COLO668 (cell line): ENCODE data around the gene SYN1.
A peak's percentile ranks its signal among the peaks of the same experiment; 100 is the strongest.
"Not testable (repeated sequence)": the region's sequence is repeated elsewhere in the genome, so short reads cannot be mapped to it uniquely, and the experiment has no call there.

Experiments
- DNase-seq: peaks from one replicate; lab custom pipeline; 2025; ENCODE audit not compliant: unreplicated experiment; lab: John Stamatoyannopoulos, UW

The SYN1 gene

DNA sequence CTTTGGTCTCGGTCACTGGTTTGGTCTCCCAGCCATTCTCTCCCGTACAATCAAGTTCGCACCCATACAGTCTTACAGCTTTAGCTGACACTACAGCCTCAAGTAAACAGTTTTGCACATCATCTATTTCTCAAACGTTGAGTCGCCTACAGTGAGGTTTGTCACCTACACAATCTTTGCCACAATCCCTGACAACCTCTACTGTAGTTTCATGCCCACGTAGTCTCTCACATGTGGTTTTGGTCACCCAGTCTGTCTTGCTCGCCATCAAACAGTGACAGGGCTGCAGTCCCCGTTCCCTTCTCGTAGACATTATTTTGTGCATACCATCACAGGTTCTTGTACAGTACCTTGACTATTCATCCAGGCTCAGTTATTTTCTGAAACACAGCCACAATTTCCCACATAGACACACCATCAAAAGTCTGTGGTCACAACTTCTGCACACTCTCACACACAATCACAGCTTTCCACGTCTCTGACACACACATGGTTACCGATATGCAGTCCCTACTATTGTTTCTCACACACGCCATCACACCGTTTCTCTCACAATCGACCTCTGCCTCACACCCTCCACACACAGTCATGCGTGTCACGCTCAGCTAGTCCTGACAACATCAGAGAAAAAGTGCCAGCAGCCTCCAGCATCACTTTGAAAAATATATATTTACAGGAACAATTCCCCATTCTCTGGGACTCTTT lies 15.4 kb upstream of the SYN1 start:
- no peak for DNase-seq

DNA sequence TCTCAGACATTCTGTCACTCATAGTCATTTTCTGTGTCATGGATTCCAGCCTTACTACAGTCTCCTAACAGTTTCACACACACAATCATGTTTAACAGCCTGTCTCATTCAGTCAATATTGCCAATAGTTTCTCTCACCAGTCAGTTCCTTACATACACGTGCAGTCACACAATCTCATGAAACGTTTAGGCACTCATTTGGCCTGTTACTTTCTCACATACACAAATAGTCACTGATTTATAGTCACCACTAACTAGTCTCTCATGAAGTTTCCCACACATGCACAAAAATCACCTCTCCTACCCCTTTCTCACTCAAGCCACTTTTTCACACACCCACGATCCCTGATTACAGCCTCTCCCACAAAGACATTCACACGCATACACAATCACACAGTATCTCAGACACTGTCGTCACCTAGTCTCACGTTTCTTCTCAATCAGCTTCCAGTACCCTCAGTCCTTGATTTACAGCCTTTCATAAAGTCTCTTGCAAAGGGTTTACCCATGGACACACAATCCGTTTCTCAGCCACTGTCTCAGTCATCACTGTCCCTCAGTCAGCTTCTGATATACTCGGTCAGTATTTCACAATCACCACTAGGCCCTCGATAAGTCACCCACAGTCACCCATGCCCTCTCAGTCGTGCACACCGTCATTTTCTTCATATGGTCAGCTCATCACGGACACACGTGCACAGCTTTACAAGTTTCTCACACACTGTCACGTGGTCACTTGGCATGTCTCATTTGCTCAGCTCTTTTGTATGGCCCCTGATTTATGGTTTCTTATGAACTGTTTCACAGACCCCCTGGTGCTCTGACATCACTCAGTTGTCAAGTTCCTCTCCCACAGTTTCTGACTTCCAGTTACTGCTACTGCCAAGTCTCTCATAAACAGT lies 14.3 kb upstream of the SYN1 start:
- DNase-seq: no peak

DNA sequence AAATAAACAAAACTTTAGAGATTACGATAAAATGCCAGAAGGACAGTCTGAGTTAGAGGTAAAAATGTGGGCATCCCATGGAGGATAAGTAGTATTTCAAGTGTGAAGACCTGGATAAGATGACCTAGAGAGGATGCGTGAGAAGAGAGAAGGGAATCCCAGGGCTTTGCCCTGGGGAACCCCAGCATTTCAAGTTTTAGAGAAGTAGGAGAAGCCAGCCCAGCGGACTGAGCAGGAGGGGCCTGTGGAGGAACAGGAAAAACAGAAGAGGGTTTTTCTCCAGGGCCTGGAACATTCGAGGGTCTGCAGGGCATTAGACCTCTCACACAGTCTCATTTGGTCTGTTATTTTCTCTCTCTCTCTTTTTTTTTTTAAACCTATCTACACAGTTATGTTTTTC lies 13.0 kb upstream of the SYN1 start:
- no peak for DNase-seq

DNA sequence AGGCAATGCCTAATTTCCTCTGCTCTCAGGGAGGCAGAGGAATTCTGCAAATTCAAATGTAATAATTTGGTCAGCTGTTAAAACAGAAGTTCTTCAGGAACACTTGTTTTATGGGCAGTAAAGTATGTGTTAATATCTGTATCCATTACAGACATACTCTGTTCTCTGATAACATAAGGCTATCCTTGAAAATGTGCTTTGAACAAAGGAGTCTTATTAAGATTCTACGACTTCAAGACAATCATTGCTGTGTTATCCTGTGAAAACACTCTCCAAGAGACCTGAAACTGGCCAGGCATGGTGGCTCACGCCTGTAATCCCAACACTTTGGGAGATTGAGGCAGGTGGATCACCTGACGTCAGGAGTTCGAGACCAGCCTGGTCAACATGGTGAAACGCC lies 12.0 kb upstream of the SYN1 start:
- DNase-seq: no peak

DNA sequence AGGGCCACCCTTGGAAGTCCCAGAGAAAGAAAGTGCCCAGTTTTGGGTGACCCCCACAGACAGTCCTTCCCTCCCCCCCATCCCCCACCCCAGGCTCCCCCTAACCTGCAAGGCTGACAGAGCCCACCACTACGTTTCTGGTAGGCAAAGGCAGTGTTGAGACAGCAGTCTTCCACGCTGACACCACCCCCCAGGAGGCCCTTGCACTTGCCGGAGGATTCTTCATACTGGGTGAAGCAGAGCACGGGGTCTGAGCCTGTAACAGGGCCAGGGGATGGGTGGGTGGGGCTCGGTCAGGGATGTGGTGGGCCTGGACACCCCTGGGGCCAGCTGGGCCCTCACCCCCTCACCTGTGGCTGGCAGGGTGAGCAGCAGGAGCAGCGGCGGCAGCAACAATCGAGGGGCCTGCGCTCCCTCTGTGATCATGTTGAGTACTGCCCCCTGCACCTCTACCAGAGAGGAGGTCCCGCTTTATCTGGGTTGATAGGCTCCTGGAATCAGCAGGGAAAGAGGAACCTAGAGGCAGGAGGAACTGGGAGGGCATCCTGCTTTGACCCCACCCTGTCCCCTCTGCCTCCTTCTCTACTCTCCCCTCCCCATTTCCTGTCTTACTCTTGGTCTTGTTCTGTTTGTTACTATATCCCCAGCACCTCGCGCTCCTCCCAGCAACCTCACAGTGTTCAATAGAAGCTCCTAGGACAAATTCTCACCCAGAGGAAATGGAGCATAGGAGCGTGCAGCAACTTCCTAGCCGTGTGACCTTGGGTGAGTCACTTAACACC lies 10.0 kb upstream of the SYN1 start, which contains the start of gene CFP:
TSS of gene CFP (minus strand) at position 512 of the 782 bp plus-strand sequence. CDS start at position 426, 86 bp downstream.
- DNase-seq: no peak

DNA sequence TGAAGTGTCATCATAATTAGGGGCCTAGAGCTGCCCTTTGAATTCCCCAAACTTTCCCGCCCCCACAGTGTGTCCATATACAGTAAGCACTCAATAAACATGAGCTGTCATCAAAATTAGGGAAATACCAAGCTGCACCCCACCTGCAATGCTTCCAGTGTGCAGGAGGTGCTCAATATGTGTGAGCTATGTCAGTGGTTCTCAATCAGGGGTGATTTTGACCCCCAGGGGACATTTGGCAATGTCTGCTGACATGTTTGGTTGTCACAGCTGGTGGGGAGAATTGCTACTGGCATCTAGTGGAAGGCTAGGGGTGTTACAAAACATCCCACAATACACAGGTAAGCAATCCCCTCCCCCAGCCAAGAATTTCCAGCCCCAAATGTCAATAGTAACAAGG lies 9.3 kb upstream of the SYN1 start:
- no peak for DNase-seq

DNA sequence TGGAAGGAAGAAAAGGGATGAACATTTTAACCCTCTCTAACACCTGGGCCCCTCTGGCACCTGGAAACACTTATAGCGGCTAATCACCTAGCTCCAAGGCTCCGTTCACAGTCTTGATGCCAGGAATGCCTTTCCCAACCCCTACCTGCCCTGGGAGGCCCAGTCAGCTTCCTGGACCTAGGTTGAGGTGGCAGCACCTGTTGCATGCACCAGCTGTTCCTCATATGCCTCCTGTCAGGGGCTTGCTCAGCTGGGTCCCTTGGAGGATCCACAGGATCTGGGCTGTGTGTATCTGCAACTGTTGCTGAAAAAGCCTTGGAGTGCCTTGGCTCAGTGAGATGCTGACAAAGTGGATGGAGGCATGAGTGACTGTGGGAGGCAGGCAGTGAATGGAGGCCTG lies 5.7 kb upstream of the SYN1 start:
- DNase-seq: no peak

DNA sequence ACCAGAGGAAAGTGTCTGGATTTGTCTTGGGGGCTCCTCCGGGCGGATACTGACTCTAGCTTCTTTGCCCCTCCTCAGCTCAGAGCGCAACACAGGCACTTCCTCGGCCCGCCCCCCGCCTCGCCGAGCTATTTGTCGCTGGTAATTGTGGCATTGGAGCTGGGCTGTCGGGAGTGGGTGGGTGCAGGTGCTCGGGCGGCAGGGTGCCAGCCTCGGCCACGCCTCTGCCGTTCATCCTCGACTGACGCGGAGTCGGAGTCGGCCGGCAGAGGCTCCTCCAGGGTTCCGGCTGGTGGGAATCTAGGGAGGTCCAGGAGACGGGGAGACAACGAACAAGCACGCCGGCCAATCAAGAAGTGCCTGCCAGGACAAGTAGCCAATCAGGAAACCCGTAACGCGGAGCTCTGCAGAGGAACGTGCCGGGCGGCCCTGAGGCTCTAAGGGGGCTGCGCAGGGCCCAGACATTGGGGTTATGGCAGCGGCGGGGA lies 3.9 kb upstream of the SYN1 start:
- DNase-seq: peak; percentile 75

DNA sequence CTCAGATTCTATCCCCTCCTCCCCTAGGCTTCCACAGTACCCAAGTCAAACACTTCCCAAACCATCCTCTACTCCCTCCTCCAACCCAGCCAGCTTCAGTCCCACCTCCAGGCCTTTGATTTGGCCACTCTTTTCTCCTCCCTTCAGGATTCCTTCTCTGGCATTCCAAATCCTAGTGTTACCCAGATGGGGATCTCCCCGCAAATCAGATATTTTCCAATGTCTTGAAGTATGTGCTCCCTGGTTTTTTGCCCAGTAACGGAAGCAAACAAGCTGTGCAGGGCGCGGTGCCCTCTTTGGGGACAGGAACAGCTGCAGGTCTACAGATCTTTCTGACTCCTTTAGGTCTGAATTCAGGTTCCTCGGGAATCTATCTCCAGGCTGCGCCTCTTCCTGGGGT lies 2.2 kb upstream of the SYN1 start:
- no peak for DNase-seq

DNA sequence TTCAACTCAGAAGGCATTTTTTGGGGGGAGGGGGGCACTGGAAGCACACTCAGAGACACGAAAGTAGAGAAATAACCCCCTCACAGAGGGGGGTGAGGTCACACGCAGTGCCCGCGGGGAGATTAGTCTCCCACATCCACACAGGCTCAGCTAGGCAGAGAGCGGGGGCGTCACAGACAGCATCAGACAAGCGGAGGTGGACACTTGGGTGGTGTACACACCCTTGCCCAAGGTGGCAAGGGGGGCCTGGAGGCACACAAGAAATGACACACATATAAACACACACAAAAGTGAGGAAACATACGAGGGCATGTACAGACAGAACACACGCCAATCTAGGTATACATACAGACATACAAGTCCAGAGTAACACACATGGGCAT lies 637 bp upstream of the SYN1 start:
- DNase-seq: no peak

DNA sequence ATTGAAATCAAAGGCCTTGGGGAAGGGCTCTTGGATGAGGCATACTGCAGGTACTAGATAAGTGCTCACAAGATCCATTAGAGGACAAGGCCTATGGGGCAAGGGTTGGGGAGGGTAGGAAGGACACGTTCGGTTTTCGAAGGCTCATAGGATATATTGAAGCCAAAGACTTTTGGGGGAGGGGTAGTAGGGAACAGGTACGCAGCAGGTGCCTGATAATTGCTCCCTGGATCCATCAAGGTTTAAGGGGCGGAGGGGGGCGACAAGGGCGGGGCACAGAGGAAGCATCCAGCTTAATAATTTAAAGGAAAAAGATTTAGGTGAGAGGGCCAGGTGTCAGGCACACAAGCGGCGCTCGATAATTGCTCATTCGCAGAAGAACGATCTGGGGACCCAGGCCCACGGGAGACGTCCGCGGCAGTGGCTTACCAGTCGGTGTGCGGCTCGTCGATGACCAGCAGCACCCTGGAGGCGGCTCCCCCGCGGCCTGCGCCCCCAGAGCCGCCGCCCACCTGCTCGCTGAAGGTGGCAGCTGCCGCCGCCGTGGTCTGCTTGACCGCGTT lies 653 bp downstream of the SYN1 start:
- DNase-seq: peak; percentile 23

DNA sequence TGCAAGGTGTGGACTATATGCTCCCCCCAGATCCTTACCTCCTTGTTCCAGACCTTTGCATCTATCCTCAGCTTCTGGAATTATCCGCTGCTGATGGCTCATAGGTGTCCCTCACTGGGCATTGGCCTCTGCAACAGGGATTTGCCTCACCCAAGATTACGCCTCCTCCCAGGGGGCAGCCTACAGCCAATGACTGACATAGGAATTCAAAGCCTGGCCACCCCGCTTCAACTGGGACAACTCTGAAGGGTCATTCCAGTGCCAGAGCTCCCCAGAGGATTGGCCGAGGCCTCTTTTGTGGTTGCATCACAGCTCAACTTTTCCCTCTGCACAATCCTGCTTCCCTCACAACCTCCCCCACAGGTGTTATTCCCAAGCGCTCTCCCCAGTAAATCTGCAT lies 5.0 kb downstream of the SYN1 start:
- no peak for DNase-seq

DNA sequence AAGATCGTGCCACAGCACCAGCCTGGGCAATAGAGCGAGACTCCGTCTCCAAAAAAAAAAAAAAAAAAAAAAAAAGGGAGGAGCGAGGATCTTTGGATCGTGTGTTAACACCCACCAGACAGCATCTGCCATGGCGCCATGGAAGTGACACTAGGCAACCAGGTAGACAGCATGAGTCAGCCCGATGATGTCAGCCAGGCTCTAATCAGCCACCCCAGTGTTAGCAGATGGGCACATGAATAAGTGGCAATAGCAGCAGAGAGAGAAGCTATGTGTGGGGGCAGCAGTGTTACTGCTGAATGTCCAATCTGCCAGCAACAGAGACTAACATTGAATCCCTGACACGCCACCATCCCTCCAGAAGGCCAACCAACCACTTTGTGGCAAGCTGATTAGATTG lies 6.6 kb downstream of the SYN1 start:
- DNase-seq: no peak

DNA sequence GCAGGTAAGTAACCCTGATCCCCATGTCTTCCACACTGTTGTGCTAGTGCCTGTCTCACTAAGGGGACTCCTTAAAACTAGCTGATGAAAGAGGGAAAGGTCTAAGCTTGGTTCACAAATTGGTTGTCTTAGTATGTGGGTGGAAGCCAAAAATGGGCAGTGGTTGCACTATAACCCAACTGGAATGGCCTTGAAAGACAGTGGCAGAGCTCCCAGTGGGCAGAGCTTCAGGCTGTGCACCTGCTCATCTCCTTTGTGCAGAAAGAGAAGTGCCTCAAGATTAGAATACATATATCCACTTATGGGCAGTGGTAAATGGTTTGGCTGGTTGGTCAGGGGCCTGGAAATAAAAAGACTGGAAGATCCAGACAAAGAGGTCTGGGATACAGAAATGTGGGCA lies 7.2 kb downstream of the SYN1 start:
- no peak for DNase-seq

DNA sequence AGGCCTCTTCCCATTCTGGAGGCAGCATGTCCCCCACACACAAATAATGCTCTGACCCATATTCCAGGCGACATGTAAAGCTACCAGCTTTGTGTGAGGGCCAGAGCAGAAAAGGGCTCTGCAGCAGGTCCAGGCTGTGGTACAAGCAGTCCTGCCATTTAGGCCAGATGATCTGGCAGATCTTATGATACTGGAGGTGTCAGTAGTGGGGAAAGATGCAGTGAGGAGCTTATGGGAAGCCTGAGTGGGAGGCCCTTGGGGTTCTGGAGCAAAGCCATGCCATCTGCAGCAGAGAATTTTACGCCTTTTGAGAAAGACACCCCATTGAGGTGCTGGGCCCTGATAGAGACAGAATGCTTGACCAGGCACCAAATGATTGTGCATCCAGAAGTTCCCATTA lies 7.7 kb downstream of the SYN1 start:
- no peak for DNase-seq

DNA sequence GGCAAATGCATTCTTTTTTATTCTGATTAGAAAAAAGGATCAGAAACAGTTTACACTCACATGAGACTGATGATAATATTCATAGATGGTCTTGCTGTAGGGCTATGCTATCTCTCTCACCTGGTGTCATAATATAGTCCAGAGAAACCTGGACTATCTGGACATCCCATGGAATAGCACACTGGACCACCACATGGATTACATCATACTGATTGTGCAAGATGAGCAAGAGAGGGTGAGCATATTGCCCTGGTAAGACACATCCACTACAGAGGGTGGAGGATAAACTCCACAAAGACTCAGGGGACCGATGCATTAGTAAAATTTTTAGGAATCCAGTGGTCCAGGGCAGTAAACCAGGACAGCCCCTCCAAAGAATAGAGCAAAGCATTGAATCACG lies 8.2 kb downstream of the SYN1 start:
- no peak for DNase-seq

DNA sequence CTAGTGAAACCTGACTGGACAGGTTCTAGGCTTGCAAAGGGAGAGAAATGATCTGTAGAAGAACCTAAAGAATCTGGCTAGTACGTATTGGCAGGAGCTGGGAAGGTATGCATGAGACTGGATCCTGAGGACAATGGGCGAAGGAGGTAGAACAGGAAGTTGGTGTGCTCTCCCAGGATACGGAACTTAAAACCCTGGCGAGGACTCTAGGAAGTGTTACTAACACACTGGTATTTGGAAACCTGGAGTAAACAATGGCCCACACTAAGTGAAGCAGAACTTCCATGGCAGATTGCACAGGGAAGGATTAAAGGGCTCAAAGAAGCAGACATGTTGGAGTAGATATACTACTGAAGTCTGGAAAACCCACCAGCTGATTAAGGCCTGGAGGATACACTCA lies 9.1 kb downstream of the SYN1 start:
- DNase-seq: no peak

DNA sequence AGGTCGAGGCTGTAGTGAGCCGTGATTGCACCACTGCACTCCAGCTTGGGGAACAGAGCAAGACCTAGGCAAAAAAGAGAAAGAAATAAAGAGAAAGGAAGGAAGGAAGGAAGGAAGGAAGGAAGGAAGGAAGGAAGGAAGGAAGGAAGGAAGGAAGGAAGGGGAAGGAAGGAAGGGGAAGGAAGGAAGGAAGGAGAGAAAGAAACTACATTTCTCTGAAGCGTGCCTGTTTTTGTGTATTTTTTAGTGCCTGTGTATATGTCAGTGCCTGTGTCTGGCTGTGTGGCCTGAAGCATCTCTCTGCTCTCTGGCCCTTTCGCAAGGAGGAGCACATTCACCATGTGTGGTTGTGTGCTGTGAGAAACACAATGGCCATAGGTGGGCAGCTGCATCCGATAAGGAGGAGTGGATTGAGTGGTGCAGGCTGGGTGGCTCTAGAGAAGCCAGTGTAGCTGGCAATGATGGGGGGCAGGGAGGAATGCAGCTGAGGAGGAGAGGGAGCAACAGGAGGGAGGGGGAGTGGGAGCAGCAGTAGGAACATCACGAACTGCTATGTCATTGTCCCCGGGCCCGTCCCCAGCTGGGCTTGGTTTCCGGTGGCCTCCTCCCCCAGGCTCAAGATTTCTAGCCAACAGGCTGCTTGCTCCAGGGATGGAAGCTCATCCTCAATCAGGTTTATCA lies 11.4 kb downstream of the SYN1 start:
- no peak for DNase-seq

DNA sequence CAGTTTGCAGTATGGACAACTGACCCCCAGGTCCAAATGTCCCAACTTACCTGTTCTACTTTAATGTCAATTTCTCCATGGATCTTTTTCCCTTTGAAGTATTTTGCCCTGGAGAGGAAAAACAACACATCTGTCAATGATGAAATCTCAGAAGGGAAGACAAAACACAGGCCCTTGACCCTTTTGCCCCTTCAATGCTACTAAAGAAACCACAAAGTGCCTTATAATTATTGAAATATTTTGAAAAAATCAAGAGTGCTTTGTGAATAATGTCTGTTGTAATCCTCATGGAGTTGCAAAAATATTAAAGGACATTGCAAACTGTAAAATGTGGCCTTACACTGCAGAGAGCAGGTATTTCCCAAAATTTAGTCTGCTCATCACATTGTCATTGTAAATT lies 12.6 kb downstream of the SYN1 start:
- DNase-seq: no peak

DNA sequence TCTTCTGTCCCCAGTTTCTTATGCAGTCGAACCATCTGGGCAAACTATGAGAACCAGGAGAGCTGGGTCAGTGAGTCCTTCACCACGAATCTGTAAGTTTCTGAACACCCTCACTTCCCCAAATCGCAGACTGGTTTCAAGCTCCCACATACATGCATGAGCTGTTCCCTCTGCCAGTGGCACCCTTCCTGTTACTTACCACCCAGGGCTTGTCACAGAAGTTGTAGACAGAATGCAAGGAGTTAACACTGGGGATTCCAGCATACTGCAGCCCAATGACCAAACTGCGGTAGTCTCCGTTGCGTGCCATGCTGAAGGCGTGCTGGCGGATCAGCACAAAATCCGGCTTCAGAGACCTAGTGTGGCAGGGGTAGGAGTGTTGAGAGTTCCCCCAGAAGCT lies 14.6 kb downstream of the SYN1 start:
- no peak for DNase-seq

DNA sequence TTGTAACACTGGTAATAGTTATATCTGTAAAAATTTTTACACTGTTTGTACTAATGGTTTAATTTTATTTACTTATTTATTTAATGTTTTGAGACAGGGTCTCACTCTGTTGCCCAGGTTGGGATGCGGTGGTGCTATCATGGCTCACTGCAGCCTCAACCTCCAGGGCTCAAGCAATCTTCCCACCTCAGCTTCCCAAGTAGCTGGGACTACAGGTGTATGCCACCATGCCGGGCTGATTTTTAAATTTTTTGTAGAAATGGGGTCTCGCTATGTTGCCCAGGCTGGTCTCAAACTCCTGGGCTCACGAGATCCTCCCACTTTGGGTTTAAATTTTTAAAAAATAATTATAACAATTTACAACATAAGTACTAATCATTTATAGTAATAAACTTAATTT lies 16.5 kb downstream of the SYN1 start:
- DNase-seq: not testable (repeated sequence)
